Measurements from ENCODE around the gene TAC1. TPM values are rescaled to one million over a fixed set of nuclear protein-coding genes. Genes with fewer than 3 reads are reported as not detected.

TAC1 gene
- total and polyA plus RNA-seq, 2 experiments from 2014 or later: 7.5 to 8.7 TPM

DNA sequence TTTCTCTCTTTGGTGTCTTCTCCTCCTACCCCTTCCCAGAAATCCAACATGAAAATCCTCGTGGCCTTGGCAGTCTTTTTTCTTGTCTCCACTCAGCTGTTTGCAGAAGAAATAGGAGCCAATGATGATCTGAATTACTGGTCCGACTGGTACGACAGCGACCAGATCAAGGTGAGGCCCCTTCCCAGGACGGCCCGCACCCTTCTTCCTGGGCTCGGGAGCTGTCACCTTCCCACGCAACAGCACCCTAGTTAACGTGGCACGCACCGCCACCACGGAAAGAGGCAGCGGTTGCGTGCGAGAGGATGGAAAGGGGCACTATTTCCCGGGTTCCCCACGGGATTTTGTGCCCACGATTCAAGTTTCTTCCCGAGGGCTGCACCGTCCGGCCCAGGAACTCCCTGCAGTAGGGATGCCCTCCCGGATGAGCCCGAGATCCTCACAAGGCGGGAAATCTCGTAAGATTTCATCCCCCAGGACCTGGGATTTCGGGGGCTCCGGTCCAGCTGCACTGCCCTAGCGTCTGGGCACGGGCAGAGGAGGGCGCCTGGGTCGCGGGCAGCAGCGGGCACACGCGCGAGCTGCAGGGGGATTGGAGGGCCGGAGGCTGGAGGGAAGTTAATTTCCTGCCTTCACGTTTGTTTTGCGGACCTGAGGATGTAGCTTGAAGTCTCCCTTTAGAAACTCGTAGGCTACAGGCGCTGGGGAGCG, 834 bp downstream of the TAC1 start:
- no peak overlapping the region; the same call in 1 of the 2 replicates for H3K27ac Mint-ChIP-seq
- Histone ChIP-seq H3K79me2 (replicated peaks; ENCODE audit: insufficient read depth) (no peaks in the 10 kb centered on the region), H3K4me1 (ENCODE audit: insufficient read depth) (peaks cover 22% of the 10 kb centered on the region), H3K36me3 (ENCODE audit: insufficient read depth) (no peaks in the 10 kb centered on the region), H3K4me2 (peak overlapping the region; percentile 76), H3K9me2 (ENCODE audit: insufficient read depth) (no peaks in the 10 kb centered on the region), H3F3A (replicated peaks; ENCODE audit: low read depth) (no peaks in the 10 kb centered on the region), H3K27me3 (ENCODE audit: insufficient read depth) (peaks cover 64% of the 10 kb centered on the region), H2AFZ (peak overlapping the region; percentile 92), H3K4me3 (peak overlapping the region; percentile 62), H3K27ac (ENCODE audit: low read depth) (no peak overlapping the region), H4K20me1 (replicated peaks; ENCODE audit: insufficient read depth) (no peaks in the 10 kb centered on the region; the same call in 1 of the 2 replicates)
- H3K36me3 Mint-ChIP-seq (ENCODE audit: low read depth): no peaks in the 10 kb centered on the region; the same call in 2 of the 3 replicates
- peaks cover 26% of the 10 kb centered on the region for H3K4me1 Mint-ChIP-seq
- TF ChIP-seq JUNB (IDR thresholded peaks at IDR 0.05; ENCODE audit: unreplicated experiment) (no peak), EZH2 (IDR thresholded peaks at IDR 0.05; ENCODE audit: low read depth, unreplicated experiment) (peak; percentile 63), EZH2phosphoT487 (IDR thresholded peaks at IDR 0.05; ENCODE audit: unreplicated experiment) (peak; percentile 39)
- DNase-seq (ENCODE audit: low spot score): peak; percentile 47
- H3K9me3 Mint-ChIP-seq: no peaks in the 10 kb centered on the region
- peak; percentile 49 for ATAC-seq
- H3K4me3 Mint-ChIP-seq: peak overlapping the region; percentile 93
- H3K27me3 Mint-ChIP-seq (ENCODE audit: insufficient read depth, low read depth, poor library complexity): peaks cover 40% of the 10 kb centered on the region

DNA sequence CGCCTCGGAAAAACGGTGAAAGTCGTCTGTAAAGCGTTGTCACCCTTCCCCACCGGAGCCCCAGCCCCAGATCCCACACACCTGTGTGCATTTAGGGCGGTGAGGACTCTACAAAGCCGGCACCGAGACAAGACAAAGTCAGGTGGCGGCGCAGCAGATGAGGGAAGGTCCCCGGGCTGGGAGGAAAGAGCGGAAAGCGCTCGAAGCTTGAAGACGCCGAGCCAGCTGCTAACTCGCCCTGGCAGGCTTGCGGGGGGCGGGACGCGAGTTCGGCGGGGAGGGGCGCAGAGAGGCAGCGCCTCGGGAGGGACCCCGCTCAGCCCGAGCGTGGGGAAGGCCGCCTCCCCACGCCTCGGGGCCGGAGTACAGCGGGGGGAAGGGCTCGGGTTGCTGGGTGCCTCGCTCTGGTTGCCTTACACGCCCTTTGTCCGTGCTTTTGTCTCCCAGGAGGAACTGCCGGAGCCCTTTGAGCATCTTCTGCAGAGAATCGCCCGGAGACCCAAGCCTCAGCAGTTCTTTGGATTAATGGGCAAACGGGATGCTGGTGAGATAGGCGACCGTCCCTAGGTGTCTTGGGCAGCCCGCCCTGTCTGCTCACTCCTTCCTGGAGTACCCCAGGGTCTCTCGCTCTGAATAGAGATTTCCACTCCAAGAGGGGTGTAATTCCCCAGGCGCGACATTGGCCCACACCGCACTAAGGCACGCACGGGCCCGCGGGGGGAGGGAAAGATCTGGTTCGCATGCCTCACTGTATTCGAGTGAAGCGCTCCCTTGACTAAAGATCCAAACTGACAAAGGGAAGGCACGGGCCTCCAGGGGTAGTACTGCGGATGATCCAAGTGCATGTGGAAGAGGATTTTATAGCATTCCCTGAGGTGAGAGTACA, 1.6 kb downstream of the TAC1 start:
- Histone ChIP-seq H4K20me1 (replicated peaks; ENCODE audit: insufficient read depth) (no peaks in the 10 kb centered on the region; the same call in 1 of the 2 replicates), H3K79me2 (replicated peaks; ENCODE audit: insufficient read depth) (no peaks in the 10 kb centered on the region), H2AFZ (peak overlapping the region; percentile 92), H3K27me3 (ENCODE audit: insufficient read depth) (peaks cover 64% of the 10 kb centered on the region), H3K36me3 (ENCODE audit: insufficient read depth) (no peaks in the 10 kb centered on the region), H3K4me2 (peak overlapping the region; percentile 76), H3K27ac (ENCODE audit: low read depth) (no peak overlapping the region), H3F3A (replicated peaks; ENCODE audit: low read depth) (no peaks in the 10 kb centered on the region), H3K4me3 (peak overlapping the region; percentile 62), H3K9me2 (ENCODE audit: insufficient read depth) (no peaks in the 10 kb centered on the region), H3K4me1 (ENCODE audit: insufficient read depth) (peaks cover 22% of the 10 kb centered on the region)
- DNase-seq (ENCODE audit: low spot score): peak; percentile 75
- Mint-ChIP-seq H3K36me3 (ENCODE audit: low read depth) (no peaks in the 10 kb centered on the region; the same call in 2 of the 3 replicates), H3K4me3 (peak overlapping the region; percentile 93), H3K27me3 (ENCODE audit: insufficient read depth, low read depth, poor library complexity) (peaks cover 40% of the 10 kb centered on the region), H3K27ac (no peak overlapping the region), H3K9me3 (no peaks in the 10 kb centered on the region), H3K4me1 (peaks cover 26% of the 10 kb centered on the region)
- ATAC-seq: peak; percentile 64
- no peak for TF ChIP-seq NANOG (IDR thresholded peaks at IDR 0.05; ENCODE audit: borderline replicate concordance)
- no peak for TF ChIP-seq JUNB (IDR thresholded peaks at IDR 0.05; ENCODE audit: unreplicated experiment)
- TF ChIP-seq, protein P1, sequence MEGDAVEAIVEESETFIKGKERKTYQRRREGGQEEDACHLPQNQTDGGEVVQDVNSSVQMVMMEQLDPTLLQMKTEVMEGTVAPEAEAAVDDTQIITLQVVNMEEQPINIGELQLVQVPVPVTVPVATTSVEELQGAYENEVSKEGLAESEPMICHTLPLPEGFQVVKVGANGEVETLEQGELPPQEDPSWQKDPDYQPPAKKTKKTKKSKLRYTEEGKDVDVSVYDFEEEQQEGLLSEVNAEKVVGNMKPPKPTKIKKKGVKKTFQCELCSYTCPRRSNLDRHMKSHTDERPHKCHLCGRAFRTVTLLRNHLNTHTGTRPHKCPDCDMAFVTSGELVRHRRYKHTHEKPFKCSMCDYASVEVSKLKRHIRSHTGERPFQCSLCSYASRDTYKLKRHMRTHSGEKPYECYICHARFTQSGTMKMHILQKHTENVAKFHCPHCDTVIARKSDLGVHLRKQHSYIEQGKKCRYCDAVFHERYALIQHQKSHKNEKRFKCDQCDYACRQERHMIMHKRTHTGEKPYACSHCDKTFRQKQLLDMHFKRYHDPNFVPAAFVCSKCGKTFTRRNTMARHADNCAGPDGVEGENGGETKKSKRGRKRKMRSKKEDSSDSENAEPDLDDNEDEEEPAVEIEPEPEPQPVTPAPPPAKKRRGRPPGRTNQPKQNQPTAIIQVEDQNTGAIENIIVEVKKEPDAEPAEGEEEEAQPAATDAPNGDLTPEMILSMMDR (conservative IDR thresholded peaks at IDR 0.05; ENCODE audit: low read depth in 2 of 2): no peak
- TF ChIP-seq ZNF462 (CRISPR knock-in tag; IDR thresholded peaks at IDR 0.05): no peak
- no peak for TF ChIP-seq ZNF114 (CRISPR knock-in tag; IDR thresholded peaks at IDR 0.05)
- TF ChIP-seq EZH2 (IDR thresholded peaks at IDR 0.05; ENCODE audit: low read depth, unreplicated experiment): peak; percentile 68
- TF ChIP-seq ETS1 (IDR thresholded peaks at IDR 0.05): no peak
- no peak for TF ChIP-seq STAT1 (IDR thresholded peaks at IDR 0.05; ENCODE audit: unreplicated experiment)

Data from GM23338 (cell line).